Choroid plexus epithelial cell (primary cell): ENCODE data around the gene PLEKHF1.
"Not testable (repeated sequence)": the region's sequence is repeated elsewhere in the genome, so short reads cannot be mapped to it uniquely, and the experiment has no call there.

ENCODE experiments used
- DNase-seq: peaks from one replicate; pipeline ENCODE4 v3.0.0-alpha.2; 2010; ENCODE audit warnings: low read depth
- H3K4me3 ChIP-seq: 2 replicates; pipeline ENCODE4 v1.5.1; 2011; ENCODE audit warnings: low read depth, mild to moderate bottlenecking, control low read depth, low read length, moderate library complexity
- CTCF ChIP-seq: conservative IDR thresholded peaks from 2 replicates; pipeline ENCODE4 v1.5.1; 2011; ENCODE audit warnings: low read depth, mild to moderate bottlenecking, control low read depth, inconsistent platforms, low read length, moderate library complexity

PLEKHF1 gene

DNA sequence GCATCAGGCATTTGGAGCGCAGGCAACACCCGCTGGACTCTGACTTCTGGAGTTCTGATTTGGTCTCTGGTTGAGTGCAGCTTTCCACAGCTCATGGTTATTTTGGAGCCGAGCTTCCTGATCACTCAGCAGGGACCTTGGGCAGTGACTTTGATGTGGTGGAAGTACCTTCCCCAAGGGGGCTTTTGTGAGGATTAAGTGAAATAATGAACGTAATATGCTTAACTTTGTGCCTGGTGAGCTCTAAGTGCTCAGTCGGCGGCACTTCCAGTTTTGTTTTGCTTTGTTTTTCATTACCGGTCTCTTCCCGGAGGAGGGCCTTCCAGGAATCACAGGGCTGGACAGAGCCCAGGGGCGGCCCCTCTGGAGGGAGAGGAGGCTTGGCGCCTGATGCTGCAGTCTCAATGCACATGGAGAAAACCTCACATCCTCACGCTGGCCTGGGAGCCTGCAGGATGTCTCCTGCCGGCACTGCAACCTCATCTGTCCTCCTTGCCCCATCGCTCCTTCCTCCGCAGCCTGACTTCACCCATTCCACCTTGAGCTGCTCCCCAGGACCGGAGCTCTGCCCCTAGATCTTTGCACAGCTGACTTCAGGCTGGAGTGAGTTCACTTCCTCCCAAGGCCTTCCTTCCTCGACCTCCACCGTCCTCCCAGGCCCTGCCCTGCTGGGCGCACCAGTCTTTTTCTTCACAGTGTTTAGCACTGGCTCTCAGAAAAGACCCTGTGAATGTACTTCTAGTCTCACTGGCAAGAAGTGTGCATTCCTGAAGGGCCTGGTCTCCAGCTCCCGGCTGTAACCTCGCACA is 1.5 kb downstream of the PLEKHF1 start:
- peak overlapping the region; percentile 81 for H3K4me3 ChIP-seq
- no peak for TF ChIP-seq CTCF
- DNase-seq, result peak; percentile 84

- H3K4me3 ChIP-seq, result peak overlapping the region; percentile 81
- DNase-seq, result no peak
- no peak for TF ChIP-seq CTCF
These were observed 2.1 kb downstream of the PLEKHF1 start for GRCh38 chr19:29667387-29667783.

DNA sequence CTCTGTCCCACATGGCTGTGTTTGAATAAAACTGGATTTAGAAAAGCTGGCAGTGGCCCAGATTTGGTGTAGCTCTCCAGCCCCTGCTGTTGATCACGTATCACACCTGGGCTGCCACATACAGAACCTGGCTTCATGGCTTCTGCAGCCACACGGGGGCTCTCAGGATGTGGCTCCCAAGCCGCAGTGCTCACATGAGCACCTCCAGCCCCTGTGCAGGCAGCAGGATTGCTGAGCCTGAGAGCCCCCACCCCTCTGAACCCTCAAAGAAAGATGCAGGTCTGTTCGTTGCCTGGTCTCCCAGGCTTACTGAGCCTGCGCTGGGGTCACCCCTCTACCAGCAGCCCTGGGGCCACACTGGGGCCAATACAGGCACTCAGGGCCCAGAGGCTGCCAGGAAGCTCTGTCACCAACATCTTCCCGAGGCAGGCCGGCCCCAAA is 2.7 kb downstream of the PLEKHF1 start:
- no peak overlapping the region for H3K4me3 ChIP-seq
- DNase-seq, result no peak
- no peak for TF ChIP-seq CTCF

DNA sequence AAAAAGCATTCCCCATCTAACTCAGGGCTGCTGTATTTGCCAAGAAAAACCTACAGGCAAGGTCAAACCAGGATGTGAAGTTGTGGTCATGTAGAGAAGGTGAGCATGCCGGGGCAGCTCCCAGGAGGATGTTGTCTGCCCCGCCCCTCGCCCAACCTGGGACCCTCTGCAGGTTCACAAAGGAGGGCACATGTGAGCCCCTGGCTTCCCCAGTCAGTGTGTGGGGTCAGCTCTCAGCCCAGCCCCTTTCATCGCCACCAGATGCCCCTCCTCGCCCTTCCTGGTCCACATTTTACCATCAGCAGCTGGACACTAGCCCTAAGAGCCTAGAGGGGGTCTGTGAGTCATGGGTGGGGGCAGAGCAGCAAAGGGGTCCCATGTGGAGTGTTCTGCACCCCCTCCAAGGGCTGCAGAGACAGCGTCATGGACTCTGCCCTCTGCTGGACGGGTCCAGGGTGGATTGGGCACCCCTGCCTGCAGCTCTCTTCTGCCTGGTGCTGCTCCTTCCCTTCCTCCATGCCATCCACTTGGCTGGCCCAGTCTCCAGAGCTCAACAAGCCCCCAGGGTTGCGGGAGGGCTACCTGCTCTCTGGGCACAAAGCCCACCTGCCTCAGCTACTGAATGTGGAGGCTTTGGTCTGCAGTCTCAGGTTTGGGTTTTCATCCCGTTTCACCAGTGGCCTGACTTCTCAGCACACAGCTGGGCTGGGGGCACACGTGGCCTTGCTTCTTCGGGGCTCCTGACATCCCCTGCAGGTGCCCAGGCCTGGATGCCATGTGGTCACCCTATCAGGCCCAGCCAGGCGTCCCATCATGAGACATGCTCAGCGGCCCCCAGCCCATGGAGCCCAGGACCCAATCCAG is 3.7 kb downstream of the PLEKHF1 start:
- no peak overlapping the region for H3K4me3 ChIP-seq
- no peak for DNase-seq
- peak; percentile 45 for TF ChIP-seq CTCF

GRCh38 chr19:29670255-29670654 is 5.0 kb downstream of the PLEKHF1 start:
- H3K4me3 ChIP-seq, result no peak overlapping the region
- no peak for DNase-seq
- no peak for TF ChIP-seq CTCF

DNA sequence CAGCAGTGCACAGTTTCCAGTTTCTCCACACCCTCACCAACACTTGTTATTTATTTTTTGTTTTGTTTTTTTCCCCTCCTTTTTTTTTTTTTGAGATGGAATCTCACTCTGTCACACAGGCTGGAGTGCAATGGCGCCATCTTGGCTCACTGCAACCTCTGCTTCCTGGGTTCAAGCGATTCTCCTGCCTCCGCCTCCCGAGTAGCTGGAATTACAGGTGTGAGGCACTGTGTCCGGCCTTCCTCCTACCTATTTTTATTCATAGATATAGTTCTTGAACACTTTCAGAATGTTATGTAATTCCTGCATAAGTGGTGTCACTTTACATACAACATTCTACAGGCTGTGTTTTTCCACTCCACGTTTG is 5.7 kb downstream of the PLEKHF1 start:
- DNase-seq, H3K4me3 ChIP-seq: not testable (repeated sequence)

GRCh38 chr19:29671393-29672160 is 6.3 kb downstream of the PLEKHF1 start:
- DNase-seq, result peak; percentile 86
- H3K4me3 ChIP-seq, result no peak overlapping the region
- peak; percentile 44 for TF ChIP-seq CTCF
